GM19025 (cell line): ENCODE results near the gene ZMYND10.

ENCODE experiments used
- ATAC-seq: cut with Tn5 transposase; IDR thresholded peaks from one replicate; pipeline ENCODE4 v1.9.1; 2021; ENCODE audit warnings: mild to moderate bottlenecking, low read depth, moderate library complexity; ENCODE audit not compliant: unreplicated experiment

The ZMYND10 gene

DNA sequence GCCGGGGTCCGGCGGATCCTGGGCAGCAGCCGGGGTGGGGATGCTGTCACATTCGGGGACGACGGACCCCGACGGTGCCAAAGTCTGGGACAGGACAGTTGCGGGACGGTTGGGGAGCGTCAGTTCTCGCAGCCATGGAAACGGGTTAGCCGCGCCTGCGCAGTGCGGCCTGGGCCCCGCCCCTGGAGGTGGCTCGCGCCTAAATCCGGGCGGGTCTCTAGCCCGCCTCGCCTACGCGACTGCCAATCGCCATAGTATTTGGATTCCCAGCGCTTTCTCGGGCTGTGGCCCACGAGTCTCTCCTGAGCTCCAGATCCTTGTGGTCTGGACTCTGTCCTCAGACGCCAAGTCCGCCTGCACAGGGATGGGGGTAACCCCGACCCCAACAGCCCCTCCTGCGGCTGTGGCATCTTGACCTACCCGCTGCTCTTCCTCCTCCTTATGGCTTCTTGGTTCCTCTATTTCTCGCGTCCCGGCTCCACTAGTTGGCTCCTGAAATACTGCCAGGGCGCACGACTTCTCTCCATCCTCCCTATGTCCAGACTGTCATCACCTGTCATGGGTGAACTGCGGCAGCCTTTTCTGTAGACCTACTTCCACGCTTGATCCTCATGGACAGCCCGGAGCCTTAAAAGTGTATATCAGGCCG lies at the start of gene ZMYND10:
Gene ZMYND10 (minus strand): TSS at position 147 of the 649 bp plus-strand sequence. CDS start 153 bp downstream, outside the sequence.
- no peak for ATAC-seq

DNA sequence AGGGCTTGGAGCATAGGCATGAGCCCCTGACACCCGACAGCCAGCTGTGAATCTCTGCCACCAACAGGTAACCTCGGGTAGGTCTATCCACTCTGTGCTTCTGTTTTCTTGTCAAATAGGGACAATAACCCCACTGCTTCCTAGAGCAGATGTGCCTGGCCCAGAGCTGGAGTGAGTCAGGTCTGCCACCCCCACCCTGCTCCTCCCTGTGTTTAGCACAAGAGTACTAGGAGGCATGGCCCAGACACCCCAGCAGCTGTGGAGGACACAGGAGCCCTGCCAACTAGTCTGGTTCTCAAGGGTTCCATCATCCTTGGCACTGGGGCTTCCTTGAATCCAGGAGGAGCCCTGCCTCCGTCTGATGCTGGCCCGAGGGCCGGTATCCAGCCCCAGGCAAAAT lies 47.5 kb upstream of the ZMYND10 start:
- ATAC-seq, result no peak

DNA sequence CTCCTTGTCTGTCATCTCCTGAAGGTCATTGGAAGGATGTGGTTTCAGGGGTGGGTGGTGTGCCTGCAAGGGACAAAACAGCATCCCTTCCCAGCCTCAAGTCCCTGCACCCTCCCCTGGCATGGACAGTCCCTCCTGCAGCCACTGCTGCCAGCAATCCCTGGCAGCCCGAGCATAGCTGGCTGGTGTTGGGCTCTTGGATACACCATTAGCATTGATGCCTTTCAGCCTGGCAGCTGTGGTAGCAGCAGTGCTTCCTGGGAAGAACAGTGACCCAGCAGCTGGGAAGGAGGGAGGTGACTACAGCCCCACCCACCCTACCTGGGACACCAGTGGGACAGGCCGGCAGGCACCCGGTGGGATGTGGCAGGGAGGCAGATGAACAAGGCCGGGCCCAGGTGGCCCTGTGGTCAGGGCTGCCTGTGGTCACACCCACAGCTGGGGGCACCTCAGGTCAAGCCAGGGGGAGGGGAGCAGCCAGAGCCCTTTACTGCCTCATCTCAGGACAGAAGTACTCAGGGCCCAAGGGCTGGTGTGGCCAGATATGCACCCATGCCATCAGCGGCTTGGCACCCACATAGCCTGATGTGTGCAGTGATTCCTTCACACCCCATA lies 46.7 kb upstream of the ZMYND10 start:
- no peak for ATAC-seq

DNA sequence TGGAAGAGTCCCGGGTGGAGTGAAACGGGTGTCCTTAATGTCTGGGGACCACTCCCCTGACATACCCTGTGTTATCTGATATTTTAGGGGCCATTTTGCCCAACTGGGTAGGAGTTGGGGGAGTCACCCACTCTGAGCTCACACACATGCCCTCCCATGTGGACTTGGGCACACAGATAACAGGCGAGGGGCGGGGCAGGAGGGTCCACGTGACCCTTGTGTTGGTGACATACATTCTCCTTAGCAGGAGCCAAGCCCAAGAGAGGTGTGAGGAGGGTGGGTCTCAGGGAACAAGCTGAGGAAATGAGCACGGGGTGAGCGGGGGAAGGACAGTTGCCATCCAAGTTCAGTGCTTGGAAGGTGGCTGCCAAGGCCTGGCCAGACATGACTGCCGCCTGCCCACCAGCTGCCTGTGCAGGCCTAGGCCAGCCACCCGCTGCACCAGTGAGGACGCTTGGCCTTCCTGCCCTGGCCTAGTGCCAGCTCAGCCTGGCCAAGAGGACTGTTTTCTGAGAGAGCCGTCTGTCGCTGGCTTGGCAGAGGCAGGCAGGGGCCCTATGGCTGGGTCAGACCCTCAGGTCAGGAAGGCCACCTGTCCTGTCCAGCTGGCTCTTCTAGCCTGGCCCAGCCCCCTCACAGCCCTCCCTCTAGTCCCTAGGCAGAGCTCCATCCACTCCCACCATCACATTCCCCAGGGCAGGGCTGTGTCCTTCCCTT lies 45.1 kb upstream of the ZMYND10 start:
- ATAC-seq, result no peak

DNA sequence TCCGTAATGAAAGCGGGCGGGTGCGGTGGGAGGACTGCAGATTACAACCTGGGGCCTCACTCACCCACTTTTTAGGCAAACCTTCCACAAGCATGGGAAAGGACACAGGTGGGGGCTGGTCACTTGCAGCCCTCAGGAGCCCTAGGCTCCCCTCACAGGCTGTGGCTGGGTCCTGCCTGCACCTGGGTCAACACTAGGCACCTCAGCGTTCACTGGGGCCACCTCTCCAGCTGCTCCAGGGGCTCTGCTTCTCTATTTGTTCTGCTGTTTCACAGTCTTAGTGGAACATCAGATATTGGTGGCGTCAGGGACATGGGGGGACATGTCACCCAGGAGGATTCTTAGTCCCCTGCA lies 43.9 kb upstream of the ZMYND10 start:
- ATAC-seq, result no peak

DNA sequence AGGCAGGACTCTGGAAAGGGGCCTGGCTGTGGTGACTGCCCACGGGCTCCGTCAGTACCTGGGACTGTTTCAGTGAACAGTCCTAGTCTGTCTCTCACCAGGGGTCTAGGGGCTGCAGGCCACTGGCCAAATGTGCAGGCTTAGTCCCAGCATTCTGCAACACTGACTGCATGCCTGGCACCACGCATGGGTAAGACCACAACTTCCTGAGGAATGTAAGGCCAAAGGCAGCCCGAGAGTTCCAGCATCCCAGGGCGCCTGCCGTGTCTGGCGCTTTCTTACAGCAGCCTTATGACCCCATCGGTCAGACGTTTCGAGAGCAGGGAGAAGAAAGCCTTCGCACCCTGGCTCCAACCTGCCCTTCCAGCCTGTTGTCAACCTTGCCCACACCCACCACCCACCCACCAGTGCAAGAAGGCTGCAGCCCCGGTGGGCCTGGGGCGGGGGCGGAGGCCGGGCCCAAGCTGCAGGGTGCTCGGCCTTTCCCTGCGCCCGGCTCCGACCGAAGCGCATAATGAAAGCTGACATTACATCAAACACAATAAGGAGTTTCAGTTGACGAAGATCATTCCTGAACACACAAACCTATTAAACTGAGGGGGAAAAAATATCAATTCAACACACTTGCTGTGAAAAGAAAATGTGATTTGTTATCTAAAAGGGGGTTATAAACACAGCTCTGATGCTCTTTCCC lies 43.3 kb upstream of the ZMYND10 start:
- no peak for ATAC-seq

DNA sequence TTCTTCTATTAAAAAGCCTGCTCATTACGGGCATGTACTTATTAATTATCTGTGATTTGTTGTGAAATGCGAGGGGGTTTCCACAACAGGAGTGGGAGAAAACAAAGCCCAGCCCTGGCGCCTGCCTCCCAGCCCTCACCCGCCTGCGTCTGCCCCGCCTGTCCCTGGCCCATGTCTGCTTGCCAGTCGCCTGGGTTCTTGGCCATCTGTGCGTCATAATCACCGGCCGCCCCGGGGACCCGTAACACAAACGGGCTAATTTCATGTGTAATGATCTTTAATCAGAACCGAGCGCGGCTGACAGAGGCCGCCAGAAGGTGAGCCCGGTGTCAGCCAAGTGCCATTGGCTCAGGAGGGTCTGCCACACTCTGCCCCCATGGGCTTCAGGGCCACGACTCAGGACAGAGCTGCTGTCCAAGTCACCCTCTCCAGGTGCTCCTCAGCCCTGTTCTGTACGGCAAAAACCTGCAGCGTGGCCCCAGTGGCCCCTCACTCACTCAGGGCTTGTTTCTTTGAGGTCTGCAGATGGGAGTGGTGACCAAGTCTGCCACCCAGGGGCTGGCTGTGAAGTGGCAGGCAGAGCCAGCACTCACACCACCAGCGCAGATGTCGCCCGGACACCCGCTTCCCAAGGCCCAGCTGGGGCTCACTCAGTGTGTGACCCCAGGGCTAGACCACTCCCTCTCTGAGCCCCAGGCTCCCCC lies 42.6 kb upstream of the ZMYND10 start:
- no peak for ATAC-seq

DNA sequence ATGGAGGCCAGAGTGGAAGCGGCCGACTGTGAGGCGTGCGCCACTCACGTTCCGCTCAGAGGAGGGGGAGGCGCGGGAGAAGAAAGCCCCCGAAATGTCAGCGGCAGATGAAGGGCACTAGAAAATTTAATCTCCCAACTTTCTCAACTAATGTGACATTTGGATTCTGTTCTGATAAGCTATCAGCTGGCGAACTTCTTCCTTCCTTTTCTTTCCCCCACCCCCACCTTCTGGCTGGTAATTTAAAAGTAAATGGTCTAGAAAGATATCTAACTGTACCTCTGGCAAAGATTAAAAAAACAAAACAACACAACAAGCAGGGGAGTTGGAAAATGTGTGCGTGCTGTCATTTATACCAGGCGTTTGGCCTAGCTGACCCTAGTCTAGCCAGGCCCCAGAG lies 40.2 kb upstream of the ZMYND10 start:
- ATAC-seq, result no peak

DNA sequence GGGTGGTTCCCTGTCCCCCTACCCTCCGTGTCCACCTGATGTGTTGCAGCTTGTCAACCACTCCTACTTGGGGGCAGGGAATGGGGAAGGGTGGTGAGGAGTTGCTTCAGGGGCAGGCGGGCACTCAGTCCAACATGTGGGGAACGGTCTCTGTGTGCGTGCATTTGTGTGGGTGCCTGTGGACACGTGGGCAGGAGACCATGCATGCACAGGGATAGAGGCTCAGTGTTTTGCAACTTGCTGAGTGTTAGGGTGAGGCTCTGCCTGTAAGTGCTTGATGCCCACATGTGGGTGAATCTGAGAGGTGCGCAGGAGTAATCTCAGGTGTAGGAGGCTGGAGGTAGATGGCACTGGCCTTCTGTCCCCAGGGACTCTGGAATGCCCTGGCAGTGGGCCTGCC lies 38.2 kb upstream of the ZMYND10 start:
- ATAC-seq, result no peak

DNA sequence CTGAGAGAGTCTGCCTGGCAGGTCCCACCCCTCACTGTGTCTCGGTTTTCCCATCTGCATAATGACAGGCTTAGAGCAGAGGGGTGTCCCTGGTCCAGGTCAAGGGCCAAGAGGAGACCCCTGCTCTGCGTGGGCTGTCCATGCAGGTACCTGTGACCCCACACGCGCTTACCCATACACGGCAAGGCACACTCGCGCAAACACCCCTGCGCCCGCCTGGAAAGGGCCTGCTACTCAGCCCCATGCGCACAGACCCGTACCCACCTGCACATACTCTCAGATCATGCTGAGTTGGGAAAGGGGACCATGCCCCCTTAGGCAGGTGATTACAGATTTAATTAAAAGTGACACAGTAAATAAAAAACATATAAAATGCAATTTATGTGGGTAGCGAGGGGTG lies 37.2 kb upstream of the ZMYND10 start:
- no peak for ATAC-seq

DNA sequence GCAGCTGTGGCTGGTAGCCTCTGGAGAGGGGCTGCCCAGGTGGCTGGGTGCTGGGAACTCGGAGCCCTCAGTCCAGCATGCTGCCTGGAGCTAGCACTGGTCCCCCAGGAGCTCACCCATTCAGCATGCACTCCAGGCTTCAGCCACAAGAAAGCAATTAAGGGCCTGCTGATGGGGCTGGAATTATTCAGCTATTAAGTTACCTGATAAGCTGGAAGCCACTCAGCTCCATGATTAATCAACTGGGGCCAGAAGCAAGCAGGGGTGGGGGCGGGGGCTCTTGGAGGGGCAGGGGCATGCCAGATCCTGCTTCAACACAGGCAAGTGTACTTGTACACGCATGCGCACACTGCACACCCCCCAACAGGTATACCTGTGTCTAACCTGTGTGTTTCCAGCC lies 35.9 kb upstream of the ZMYND10 start:
- no peak for ATAC-seq

DNA sequence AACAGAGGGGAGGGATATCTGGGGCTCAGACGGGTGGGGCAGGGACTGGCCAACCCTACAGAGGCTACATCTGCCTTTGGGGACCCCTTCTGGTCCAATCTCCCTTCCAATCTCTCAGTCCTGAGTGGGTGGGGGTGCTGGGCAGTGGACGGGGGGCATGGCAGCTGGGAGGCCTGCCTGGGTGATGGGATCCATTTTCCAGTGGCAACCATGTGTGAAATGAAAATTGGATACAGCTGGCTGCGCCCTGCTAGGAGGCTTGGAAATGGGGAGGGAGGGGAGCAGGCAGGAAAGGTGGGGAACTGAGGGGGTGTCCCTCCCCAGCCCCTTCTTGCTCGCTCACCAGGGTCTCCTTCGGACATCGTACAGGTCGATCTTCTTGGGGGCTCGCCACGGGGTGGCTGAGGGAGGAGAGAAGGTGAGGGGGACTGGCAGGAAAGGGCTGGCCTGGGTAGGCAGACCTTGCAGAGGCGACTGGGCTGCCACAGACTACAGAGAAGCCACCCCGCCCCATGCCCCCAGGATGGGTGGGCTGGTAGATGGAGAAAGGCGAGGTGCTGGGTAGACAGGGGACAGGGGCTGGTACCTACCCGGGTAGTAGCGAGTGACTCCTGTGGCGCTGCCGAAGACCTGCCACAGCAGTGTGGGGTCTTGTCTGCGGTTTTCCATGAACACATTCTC lies 35.0 kb upstream of the ZMYND10 start:
- ATAC-seq, result no peak

DNA sequence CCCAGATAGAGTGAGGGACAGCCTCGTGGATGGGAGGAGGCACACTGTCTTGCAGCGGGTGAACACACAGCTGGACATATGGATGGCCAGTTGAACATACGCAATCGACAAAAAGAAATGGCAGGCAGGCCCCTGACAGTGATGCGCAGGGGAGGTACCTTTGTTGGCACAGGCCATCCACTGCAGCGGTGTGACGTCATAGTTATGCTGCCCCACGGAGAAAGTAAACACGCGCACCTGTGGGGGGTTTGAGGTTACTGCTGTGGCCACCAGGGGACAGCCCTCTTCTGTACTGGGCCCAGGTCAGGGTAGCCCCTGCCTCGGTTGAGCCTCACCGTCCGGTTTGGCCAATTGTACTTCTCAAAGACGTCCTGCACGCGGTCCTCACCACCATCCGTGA lies 33.2 kb upstream of the ZMYND10 start:
- ATAC-seq, result no peak

DNA sequence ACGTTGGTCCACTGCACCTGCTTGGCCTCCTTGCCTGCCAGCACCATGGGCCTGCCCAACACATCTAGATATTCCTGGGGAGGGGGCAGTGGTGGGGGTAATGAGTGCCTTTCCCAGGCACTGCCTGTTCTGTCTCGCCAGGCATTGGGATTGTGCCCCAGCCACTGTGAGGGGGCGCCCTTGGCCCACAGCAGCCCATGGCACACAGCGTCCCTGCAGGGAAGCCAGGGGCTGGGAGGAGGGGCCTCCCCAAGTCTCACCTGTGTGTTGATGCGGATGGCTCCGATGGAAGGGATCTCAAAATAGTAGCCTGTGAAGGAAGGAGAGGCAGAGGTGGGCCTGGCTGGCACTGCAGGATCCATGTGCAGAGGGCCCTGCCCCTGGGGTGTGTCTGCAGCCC lies 32.5 kb upstream of the ZMYND10 start:
- no peak for ATAC-seq

DNA sequence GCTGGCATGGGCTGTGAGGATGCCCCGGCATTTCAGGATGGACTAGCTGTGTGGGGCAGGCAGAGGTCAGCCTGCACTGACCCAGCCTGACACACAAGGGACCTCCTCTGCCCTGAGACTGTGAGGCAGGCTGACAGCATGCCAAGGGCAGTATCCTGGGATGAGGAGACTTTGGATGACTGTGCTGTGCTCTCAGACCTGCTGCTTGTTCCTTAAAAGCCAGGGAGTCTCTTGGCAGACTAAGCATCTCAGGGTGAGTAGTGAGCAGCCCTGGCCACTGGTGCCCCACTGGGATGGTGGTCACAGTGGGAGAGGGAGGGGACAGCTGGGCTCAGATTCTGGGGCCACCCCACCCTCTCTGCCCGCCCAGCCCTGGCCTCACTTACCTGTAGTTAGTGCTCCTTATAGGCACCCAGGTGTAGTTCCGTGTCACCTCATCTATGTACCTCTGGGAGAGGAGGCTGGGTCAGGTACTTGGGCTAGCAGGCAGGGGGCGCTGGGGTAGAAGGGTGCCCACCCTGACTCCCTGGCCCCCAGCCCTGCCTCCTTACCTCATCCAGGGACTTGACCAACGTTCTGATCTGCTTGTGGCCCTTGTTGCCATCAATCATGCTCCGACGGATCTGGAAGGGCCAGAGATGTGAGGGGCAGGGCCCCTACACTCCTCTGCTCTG lies 29.9 kb upstream of the ZMYND10 start:
- no peak for ATAC-seq

DNA sequence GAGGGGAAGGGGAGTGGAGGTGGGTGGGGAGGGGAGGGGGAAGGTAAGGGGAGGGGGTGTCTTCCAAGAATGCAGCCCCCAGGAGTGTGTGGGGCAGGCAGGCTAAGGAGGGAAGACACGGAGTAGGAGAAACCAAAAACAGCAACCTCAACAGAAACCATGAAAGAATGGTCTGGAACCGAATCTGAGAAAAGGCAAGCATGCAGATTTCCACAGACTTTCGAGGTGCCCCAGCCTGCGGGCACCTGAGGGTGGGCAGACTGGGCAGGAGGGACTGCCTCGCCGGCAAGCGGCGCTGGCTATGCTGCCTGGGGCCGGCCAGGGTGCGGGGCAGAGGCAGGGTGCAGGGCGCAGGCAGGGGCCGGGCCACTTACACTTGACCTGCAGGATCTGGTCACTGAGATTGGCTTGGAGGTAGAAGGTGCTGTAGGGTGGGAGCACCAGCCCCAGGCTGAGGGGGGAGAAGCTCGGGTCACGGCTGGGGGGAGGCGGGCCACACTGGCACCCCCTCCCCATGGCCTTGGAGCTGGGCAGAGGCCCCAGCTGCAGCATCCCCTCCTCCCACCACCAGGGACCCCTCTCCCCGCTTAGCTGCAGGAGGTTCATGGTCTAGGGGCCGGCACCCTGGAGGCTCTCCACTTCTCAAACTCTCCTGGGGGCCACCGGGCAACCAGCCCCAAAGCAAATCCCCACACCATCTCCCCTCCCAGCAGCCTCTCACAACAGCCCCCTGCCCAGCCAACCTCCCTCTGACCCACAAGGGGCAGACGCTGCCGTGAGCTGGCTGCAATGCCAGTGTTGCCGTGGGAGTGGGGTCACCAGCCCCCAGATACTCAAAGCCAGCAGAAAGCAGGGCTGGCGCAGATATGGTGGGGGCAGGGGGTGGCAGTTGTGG lies 29.1 kb upstream of the ZMYND10 start:
- ATAC-seq, result no peak

DNA sequence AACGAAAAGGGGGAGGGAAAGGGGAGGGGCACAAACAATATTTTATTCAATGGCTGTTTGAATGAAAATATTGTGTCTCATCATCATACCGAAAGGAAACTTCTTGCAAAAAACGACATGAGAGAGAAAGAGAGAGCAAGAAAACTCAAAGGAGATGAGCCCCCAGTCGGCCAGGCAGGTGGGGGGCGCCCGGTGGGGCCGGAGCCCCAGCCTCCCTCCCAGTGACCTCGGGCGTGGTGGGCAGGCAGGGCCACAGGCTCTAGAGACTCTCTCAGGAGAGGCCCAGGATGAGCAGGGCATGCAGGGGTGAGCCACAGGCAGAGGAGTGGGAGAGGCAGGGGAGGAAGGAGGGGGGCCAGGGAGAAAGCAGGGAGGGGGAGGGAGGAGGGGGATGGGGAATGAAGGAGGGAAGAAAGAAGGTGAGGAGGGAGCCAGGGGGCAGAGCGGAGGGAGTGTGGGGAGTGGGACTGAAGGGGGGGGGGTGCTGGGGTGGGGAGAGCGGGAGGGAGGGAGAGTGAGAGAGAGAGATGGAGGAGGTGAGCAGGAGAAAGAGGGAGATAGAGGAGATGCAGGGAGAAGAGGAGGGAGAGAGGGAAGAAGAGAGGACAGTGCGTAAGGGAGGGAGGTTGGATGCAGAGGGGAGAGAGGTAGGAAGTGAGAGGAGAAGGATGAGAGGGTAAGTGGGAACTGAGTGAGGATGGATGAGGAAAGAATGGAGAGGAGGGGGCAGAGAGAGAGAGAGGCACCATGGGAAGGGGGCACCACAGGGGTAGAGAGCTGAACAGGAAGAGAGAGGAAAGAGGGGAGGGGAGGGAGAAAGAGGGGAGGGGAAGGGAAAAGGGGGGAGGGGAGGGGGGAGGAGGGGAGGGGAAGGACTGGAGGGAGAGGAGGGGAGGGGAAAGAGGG lies 27.9 kb upstream of the ZMYND10 start:
- ATAC-seq, result no peak

DNA sequence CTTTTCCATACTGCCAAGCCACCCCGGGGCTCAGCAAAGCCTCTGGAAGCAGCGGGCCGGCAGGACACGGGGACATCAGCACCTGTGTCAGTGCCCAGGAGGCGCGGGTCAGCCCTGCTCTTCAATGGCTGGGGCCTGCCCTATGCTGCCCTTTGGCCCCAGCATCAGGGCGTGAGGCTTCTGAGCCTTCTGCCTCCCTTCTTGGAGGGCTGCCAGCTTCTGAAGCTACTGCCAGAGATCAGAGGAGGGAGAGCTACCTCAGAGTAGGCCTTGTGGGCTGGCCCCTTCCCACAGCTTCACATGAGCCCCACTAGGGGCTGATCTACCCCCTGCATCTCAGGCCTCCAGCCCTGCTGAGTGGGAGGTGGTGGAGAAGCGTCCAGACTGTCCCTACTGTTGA lies 26.8 kb upstream of the ZMYND10 start:
- ATAC-seq, result no peak
